ENCODE measurements around the gene CFL1.
A peak's percentile ranks its signal among the peaks of the same experiment; 100 is the strongest.

CFL1 gene

GRCh38 chr11:65822776-65823528 is 35.0 kb downstream of the CFL1 start:
- TF ChIP-seq REST (IDR thresholded peaks at IDR 0.05; ENCODE audit: insufficient read depth in 1 of 2, low read depth in 2 of 2, low read length in 2 of 2) (no peak), POLR2AphosphoS5 (IDR thresholded peaks at IDR 0.05; ENCODE audit: low read depth, low read length) (no peak), TAF1 (IDR thresholded peaks at IDR 0.05; ENCODE audit: borderline replicate concordance, insufficient read depth, low read length) (no peak)

DNA sequence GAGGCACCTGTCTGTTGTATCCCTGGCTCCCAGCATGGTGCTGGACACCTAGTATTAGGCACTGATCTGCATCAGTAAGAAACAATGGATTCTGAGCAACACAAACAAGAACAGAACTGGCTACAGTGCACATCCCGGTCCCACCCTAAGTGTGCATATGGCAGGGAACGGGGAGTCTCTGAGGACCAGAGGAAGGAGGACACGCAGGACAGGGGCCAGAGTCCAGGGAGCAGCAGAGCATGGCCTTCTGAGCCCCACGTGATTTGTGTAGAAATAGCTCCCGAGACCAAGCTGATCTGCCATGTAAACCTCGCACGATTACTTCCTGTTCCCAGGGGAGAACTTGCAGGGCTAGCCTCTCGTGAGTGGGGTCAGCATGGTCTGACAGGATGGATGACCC is 36.9 kb downstream of the CFL1 start:
- TF ChIP-seq REST (IDR thresholded peaks at IDR 0.05; ENCODE audit: insufficient read depth in 1 of 2, low read depth in 2 of 2, low read length in 2 of 2) (no peak), TAF1 (IDR thresholded peaks at IDR 0.05; ENCODE audit: borderline replicate concordance, insufficient read depth, low read length) (no peak), FOXP2 (optimal IDR thresholded peaks at IDR 0.05; ENCODE audit: borderline replicate concordance, extremely low read depth, extremely low read length, insufficient read depth) (no peak), POLR2AphosphoS5 (IDR thresholded peaks at IDR 0.05; ENCODE audit: low read depth, low read length) (no peak), SIN3A (IDR thresholded peaks at IDR 0.05; ENCODE audit: borderline replicate concordance, insufficient read depth, low read length) (no peak)

- TF ChIP-seq TAF1 (IDR thresholded peaks at IDR 0.05; ENCODE audit: borderline replicate concordance, insufficient read depth, low read length) = no peak
- TF ChIP-seq SIN3A (IDR thresholded peaks at IDR 0.05; ENCODE audit: borderline replicate concordance, insufficient read depth, low read length) = peak; percentile 19; the same call in 1 of the 2 replicates
- peak; percentile 89 for TF ChIP-seq FOXP2 (optimal IDR thresholded peaks at IDR 0.05; ENCODE audit: borderline replicate concordance, extremely low read depth, extremely low read length, insufficient read depth)
- no peak for TF ChIP-seq POLR2AphosphoS5 (IDR thresholded peaks at IDR 0.05; ENCODE audit: low read depth, low read length)
- no peak for TF ChIP-seq REST (IDR thresholded peaks at IDR 0.05; ENCODE audit: insufficient read depth in 1 of 2, low read depth in 2 of 2, low read length in 2 of 2)
These were observed 39.9 kb downstream of the CFL1 start for GRCh38 chr11:65817835-65818680.

GRCh38 chr11:65817312-65817834 is 40.6 kb downstream of the CFL1 start:
- TF ChIP-seq SIN3A (IDR thresholded peaks at IDR 0.05; ENCODE audit: borderline replicate concordance, insufficient read depth, low read length) (no peak), FOXP2 (optimal IDR thresholded peaks at IDR 0.05; ENCODE audit: borderline replicate concordance, extremely low read depth, extremely low read length, insufficient read depth) (no peak), TAF1 (IDR thresholded peaks at IDR 0.05; ENCODE audit: borderline replicate concordance, insufficient read depth, low read length) (no peak), REST (IDR thresholded peaks at IDR 0.05; ENCODE audit: insufficient read depth in 1 of 2, low read depth in 2 of 2, low read length in 2 of 2) (no peak), POLR2AphosphoS5 (IDR thresholded peaks at IDR 0.05; ENCODE audit: low read depth, low read length) (no peak)

All from PFSK-1 (cell line).